HL-60 (cell line): ENCODE results near the gene CTSL.

ENCODE experiments used
- DNase-seq, 2 experiments: peaks; one replicate each; pipeline ENCODE4 v3.0.0-alpha.2; 2010 to 2020; ENCODE audit warnings: low read depth in 1 of 2, low spot score in 1 of 2
- H3K27ac ChIP-seq: fragments of 250-450 bp; sonication (Bioruptor Pico); replicated peaks from 2 replicates; pipeline ENCODE4 v1.5.1; 2020; ENCODE audit warnings: mild to moderate bottlenecking, moderate library complexity
- H3K27me3 ChIP-seq: fragments of 250-450 bp; sonication (Bioruptor Pico); 2 replicates; pipeline ENCODE4 v1.5.1; 2021; ENCODE audit warnings: mild to moderate bottlenecking, moderate library complexity; ENCODE audit not compliant: insufficient read depth, poor library complexity, severe bottlenecking
- H3K4me3 ChIP-seq: replicated peaks from 2 replicates; pipeline ENCODE4 v1.5.1; 2011; ENCODE audit warnings: mild to moderate bottlenecking, control low read depth, low read length; ENCODE audit not compliant: insufficient read depth
- CTCF ChIP-seq: IDR thresholded peaks from one replicate; pipeline ENCODE4 v1.5.1; 2011; ENCODE audit warnings: low read length, control low read depth, inconsistent platforms; ENCODE audit not compliant: insufficient read depth
- GABPA ChIP-seq: IDR thresholded peaks from 2 replicates; pipeline ENCODE4 v1.6.1; 2012; ENCODE audit warnings: low read depth
- POLR2AphosphoS5 ChIP-seq: IDR thresholded peaks from 2 replicates; pipeline ENCODE4 v1.6.1; 2012; ENCODE audit warnings: low read depth
- REST ChIP-seq: IDR thresholded peaks from 2 replicates; pipeline ENCODE4 v1.6.1; 2012; ENCODE audit warnings: low read depth; ENCODE audit not compliant: insufficient replicate concordance
- SPI1 ChIP-seq: IDR thresholded peaks from 2 replicates; pipeline ENCODE4 v1.6.1; 2012; ENCODE audit warnings: low read depth, mild to moderate bottlenecking, borderline replicate concordance

CTSL gene

GRCh38 chr9:87683751-87684626, 41.9 kb upstream of the CTSL start:
- DNase-seq: no peak
- Histone ChIP-seq H3K27ac (no peak overlapping the region), H3K27me3 (no peaks in the 10 kb centered on the region), H3K4me3 (no peak overlapping the region)
- TF ChIP-seq SPI1: no peak
- TF ChIP-seq GABPA: no peak
- no peak for TF ChIP-seq CTCF
- no peak for TF ChIP-seq POLR2AphosphoS5
- TF ChIP-seq REST: no peak

GRCh38 chr9:87684627-87685219, 41.2 kb upstream of the CTSL start:
- no peak overlapping the region for H3K4me3 ChIP-seq

More at GRCh38 chr9:87684627-87685219, 41.2 kb upstream of the CTSL start:
- TF ChIP-seq SPI1 (no peak), REST (no peak), POLR2AphosphoS5 (no peak), CTCF (peak; percentile 55), GABPA (no peak)
- peak in 1 of 2 experiments; percentile 18 for DNase-seq
- H3K27me3 ChIP-seq: no peaks in the 10 kb centered on the region
- no peak overlapping the region for H3K27ac ChIP-seq
